Measurements from ENCODE around the gene IGFL1.

DNA sequence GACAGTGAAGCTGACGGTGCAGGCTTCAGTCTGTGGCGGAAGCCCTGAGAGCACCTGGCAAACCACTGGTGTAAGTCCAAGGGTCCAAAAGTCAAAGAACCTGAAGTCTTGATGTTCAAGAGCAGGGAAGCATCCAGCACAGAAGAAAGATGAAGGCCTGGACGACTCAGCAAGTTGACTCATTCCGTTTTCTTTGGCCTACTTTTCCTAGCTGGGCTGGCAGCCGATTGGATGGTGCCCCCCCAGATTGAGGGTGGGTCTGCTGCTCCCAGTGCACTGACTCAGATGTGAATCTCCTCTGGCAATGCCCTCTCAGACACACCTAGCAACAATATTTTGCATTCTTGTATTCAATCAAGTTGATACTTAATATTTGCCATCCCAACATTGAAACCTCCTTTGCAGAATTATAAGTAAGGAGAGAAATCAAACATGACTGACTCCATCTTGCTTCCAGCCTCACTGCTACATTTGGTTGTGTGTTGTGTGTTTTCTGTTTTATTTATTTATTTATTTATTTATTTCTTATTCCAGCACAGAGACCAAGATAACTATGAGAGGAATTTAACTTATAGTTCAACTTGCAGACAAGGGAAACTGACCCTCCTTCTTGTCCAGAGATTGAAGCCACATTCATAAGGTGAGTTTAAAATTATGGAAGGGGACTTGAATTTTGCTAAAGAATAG lies 48.7 kb upstream of the IGFL1 start:
- TF ChIP-seq, protein P1, sequence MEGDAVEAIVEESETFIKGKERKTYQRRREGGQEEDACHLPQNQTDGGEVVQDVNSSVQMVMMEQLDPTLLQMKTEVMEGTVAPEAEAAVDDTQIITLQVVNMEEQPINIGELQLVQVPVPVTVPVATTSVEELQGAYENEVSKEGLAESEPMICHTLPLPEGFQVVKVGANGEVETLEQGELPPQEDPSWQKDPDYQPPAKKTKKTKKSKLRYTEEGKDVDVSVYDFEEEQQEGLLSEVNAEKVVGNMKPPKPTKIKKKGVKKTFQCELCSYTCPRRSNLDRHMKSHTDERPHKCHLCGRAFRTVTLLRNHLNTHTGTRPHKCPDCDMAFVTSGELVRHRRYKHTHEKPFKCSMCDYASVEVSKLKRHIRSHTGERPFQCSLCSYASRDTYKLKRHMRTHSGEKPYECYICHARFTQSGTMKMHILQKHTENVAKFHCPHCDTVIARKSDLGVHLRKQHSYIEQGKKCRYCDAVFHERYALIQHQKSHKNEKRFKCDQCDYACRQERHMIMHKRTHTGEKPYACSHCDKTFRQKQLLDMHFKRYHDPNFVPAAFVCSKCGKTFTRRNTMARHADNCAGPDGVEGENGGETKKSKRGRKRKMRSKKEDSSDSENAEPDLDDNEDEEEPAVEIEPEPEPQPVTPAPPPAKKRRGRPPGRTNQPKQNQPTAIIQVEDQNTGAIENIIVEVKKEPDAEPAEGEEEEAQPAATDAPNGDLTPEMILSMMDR (IDR thresholded peaks at IDR 0.05), result no peak
- no peak for TF ChIP-seq POLR2A (IDR thresholded peaks at IDR 0.05; ENCODE audit: low read length)
- no peak for TF ChIP-seq BHLHE40 (IDR thresholded peaks at IDR 0.05; ENCODE audit: low read depth, low read length)
- no peak for TF ChIP-seq EHMT2 (IDR thresholded peaks at IDR 0.05; ENCODE audit: low read depth)
- no peak for TF ChIP-seq RNF2 (IDR thresholded peaks at IDR 0.05; ENCODE audit: borderline replicate concordance, low read depth)
- TF ChIP-seq RAD21 (conservative IDR thresholded peaks at IDR 0.05 in 1 of 2, IDR thresholded peaks at IDR 0.05 in 1 of 2), result no peak
- TF ChIP-seq RCOR1 (IDR thresholded peaks at IDR 0.05; ENCODE audit: low read depth, low read length), result no peak
- 0 out of 2 replicates have a peak, but pooled peaks have one; percentile 67 for TF ChIP-seq FOXS1 (CRISPR knock-in tag; IDR thresholded peaks at IDR 0.05)
- TF ChIP-seq, protein P2, sequence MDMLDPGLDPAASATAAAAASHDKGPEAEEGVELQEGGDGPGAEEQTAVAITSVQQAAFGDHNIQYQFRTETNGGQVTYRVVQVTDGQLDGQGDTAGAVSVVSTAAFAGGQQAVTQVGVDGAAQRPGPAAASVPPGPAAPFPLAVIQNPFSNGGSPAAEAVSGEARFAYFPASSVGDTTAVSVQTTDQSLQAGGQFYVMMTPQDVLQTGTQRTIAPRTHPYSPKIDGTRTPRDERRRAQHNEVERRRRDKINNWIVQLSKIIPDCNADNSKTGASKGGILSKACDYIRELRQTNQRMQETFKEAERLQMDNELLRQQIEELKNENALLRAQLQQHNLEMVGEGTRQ (IDR thresholded peaks at IDR 0.05), result no peak
- TF ChIP-seq EP300 (IDR thresholded peaks at IDR 0.05), result no peak
- no peak for TF ChIP-seq CHD4 (IDR thresholded peaks at IDR 0.05; ENCODE audit: borderline replicate concordance)
- TF ChIP-seq ZFP36 (IDR thresholded peaks at IDR 0.05; ENCODE audit: borderline replicate concordance, partially characterized antibody), result no peak
- TF ChIP-seq JUN (IDR thresholded peaks at IDR 0.05), result no peak

Data from A549 (cell line).